HepG2 (cell line): Measurements from ENCODE around the gene STIM1. TPM values are rescaled to one million over a fixed set of nuclear protein-coding genes. Genes with fewer than 3 reads are reported as not detected.

Experiments
- FOXA3 ChIP-seq: IDR thresholded peaks from 2 replicates; pipeline ENCODE4 v1.6.1; 2016; ENCODE audit warnings: missing genetic modification reagents, missing compliant biosample characterization
- FOXP1 ChIP-seq, 2 experiments: fragments of 450-650 bp in 1 of 2; IDR thresholded peaks; 2 replicates each; pipeline ENCODE4 v1.6.1; 2017 to 2018; ENCODE audit warnings: antibody characterized with exemption in 1 of 2
- HCFC1 ChIP-seq: fragments of 150-350 bp; IDR thresholded peaks from 2 replicates; pipeline ENCODE4 v1.6.1; 2014; ENCODE audit warnings: low read depth, low read length
- HOXD1 ChIP-seq: sonication (generic); formaldehyde crosslinking; IDR thresholded peaks from 2 replicates; pipeline ENCODE4 v1.5.0; 2020; ENCODE audit warnings: missing genetic modification reagents
- SCMH1 ChIP-seq: sonication (generic); formaldehyde crosslinking; IDR thresholded peaks from 2 replicates; pipeline ENCODE4 v1.9.0; 2021; ENCODE audit warnings: missing genetic modification reagents, mild to moderate bottlenecking, borderline replicate concordance
- SNRNP70 ChIP-seq: fragments of 200-400 bp; formaldehyde crosslinking; IDR thresholded peaks from 2 replicates; pipeline ENCODE4 v1.6.1; 2017; ENCODE audit warnings: mild to moderate bottlenecking, low read depth, low read length, moderate library complexity
- YEATS4 ChIP-seq: sonication (generic); formaldehyde crosslinking; IDR thresholded peaks from 2 replicates; pipeline ENCODE4 v1.4.0; 2020; ENCODE audit warnings: missing genetic modification reagents, borderline replicate concordance
- ZNF256 ChIP-seq: sonication (generic); formaldehyde crosslinking; conservative IDR thresholded peaks from 2 replicates; pipeline ENCODE4 v1.4.0; 2020; ENCODE audit warnings: missing genetic modification reagents
- polyA plus RNA-seq, 8 experiments: library from polyadenylated mRNA; depleted of rRNA in 3 of 8; stranded (reverse) in 7 of 8; unstranded in 1 of 8; fragments of >200 nt; fragmentation: Illumina TruSeq in 4 of 8; extraction: Trizol in 4 of 8; gene quantifications; 2 replicates each; pipeline versions ENCODE4 v1.2.1 to v1.2.3, GENCODE V29; 2011 to 2016; ENCODE audit warnings: low read depth in 4 of 8, missing spikeins in 1 of 8, mixed read lengths in 1 of 8; ENCODE audit not compliant: insufficient read depth in 1 of 8
- total RNA-seq, 5 experiments: library from RNA; depleted of rRNA; stranded (reverse); fragments of >200 nt; fragmentation: Illumina TruSeq; extraction: Trizol; gene quantifications; 2 replicates each; pipeline ENCODE4 v1.2.3, GENCODE V29; 2016; ENCODE audit warnings: low read depth in 1 of 5
- TF ChIP-seq, protein P1 (sequence below): sonication (generic); formaldehyde crosslinking; IDR thresholded peaks from 2 replicates; pipeline ENCODE4 v1.4.0; 2020; ENCODE audit warnings: missing genetic modification reagents
- TF ChIP-seq, protein P2 (sequence below): sonication (generic); formaldehyde crosslinking; IDR thresholded peaks from 2 replicates; pipeline ENCODE4 v1.8.0; 2022; ENCODE audit warnings: mild to moderate bottlenecking, missing genetic modification reagents
- TF ChIP-seq, protein P3 (sequence below): sonication (generic); formaldehyde crosslinking; conservative IDR thresholded peaks from 2 replicates; pipeline ENCODE4 v1.4.0; 2020; ENCODE audit warnings: missing genetic modification reagents
- TF ChIP-seq, protein P4 (sequence below): sonication (generic); formaldehyde crosslinking; IDR thresholded peaks from 2 replicates; pipeline ENCODE4 v1.4.0; 2020; ENCODE audit warnings: mild to moderate bottlenecking, missing genetic modification reagents
- TF ChIP-seq, protein P5 (sequence below): sonication (generic); formaldehyde crosslinking; IDR thresholded peaks from 2 replicates; pipeline ENCODE4 v1.5.1; 2020; ENCODE audit warnings: missing genetic modification reagents, mild to moderate bottlenecking, borderline replicate concordance
- TF ChIP-seq, protein P6 (sequence below): sonication (generic); formaldehyde crosslinking; IDR thresholded peaks from 2 replicates; pipeline ENCODE4 v1.5.1; 2020; ENCODE audit warnings: missing genetic modification reagents, mild to moderate bottlenecking, borderline replicate concordance
- TF ChIP-seq, protein P7 (sequence below), 2 experiments: sonication (generic) in 1 of 2; formaldehyde crosslinking in 1 of 2; IDR thresholded peaks; 2 replicates each; pipeline versions ENCODE4 v1.5.1 to v1.6.1; 2011 to 2020; ENCODE audit warnings: borderline replicate concordance in 1 of 2, low read depth in 1 of 2, low read length in 1 of 2, mild to moderate bottlenecking in 1 of 2, missing genetic modification reagents in 1 of 2, moderate library complexity in 1 of 2

Gene STIM1
- total and polyA plus RNA-seq, 2 of the 13 experiments (the other 11 are each of a cell fraction or from before 2014, with no cell fraction given), result 19.2 to 28.5 TPM

DNA sequence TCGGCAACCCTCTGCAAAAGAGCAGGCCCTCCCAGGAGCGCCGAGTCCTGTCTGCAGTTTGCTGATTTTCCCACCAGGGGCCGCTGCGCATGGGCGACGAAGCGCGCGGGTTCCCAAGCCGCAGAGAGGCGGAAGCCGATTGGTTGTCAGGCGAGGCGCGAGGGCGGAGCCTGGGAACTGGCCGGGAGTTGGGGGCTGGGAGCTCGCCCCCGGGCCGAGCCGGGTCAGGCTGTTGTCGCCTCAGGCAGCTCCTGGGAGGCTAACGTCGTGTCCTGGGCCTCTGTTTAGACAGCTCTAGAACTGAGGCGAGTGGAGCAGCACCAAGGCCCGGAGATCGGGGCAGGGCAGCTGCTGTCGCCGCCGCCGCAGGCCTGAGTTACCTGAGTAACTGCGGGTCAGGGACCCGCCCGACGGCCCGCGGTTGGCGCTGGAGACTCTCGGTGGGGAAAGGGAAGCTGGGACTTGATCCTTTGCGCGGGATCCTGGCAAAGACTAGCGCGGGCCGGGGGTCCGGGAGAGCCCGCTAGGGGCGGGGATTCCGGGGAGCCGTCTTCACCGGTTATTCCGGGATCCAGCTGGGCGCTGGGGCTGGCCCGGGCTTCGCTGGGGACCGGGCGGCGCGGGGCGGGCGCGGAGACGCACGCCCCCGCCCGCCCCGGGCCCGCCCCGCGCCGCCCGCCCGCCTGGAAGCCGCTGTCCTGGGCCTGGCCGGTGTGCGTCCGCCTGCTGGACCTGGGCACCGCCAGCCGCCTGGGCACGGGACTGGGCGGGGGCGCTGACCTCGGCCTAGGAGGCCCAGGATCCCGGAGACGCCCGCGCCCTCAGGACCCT lies at the start of gene STIM1 (continued):
- TF ChIP-seq ZNF256 (CRISPR knock-in tag) (peak; percentile 88; the same call in 1 of the 2 replicates), SCMH1 (CRISPR knock-in tag) (no peak), HCFC1 (no peak), FOXP1 (IDR thresholded peaks at IDR 0.05) (no peak), FOXP1 (CRISPR knock-in tag; IDR thresholded peaks at IDR 0.05) (no peak), FOXA3 (CRISPR knock-in tag) (peak; percentile 52), YEATS4 (CRISPR knock-in tag) (peak; percentile 20; the same call in 1 of the 2 replicates), SNRNP70 (no peak), HOXD1 (0 out of 2 replicates have a peak, but pooled peaks have one; percentile 17)
- TF ChIP-seq, protein P1, sequence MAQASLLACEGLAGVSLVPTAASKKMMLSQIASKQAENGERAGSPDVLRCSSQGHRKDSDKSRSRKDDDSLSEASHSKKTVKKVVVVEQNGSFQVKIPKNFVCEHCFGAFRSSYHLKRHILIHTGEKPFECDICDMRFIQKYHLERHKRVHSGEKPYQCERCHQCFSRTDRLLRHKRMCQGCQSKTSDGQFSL (CRISPR knock-in tag), result no peak
- TF ChIP-seq, protein P2, sequence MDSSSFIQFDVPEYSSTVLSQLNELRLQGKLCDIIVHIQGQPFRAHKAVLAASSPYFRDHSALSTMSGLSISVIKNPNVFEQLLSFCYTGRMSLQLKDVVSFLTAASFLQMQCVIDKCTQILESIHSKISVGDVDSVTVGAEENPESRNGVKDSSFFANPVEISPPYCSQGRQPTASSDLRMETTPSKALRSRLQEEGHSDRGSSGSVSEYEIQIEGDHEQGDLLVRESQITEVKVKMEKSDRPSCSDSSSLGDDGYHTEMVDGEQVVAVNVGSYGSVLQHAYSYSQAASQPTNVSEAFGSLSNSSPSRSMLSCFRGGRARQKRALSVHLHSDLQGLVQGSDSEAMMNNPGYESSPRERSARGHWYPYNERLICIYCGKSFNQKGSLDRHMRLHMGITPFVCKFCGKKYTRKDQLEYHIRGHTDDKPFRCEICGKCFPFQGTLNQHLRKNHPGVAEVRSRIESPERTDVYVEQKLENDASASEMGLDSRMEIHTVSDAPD (CRISPR knock-in tag), result no peak
- TF ChIP-seq, protein P3, sequence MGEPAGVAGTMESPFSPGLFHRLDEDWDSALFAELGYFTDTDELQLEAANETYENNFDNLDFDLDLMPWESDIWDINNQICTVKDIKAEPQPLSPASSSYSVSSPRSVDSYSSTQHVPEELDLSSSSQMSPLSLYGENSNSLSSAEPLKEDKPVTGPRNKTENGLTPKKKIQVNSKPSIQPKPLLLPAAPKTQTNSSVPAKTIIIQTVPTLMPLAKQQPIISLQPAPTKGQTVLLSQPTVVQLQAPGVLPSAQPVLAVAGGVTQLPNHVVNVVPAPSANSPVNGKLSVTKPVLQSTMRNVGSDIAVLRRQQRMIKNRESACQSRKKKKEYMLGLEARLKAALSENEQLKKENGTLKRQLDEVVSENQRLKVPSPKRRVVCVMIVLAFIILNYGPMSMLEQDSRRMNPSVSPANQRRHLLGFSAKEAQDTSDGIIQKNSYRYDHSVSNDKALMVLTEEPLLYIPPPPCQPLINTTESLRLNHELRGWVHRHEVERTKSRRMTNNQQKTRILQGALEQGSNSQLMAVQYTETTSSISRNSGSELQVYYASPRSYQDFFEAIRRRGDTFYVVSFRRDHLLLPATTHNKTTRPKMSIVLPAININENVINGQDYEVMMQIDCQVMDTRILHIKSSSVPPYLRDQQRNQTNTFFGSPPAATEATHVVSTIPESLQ (CRISPR knock-in tag), result no peak
- TF ChIP-seq, protein P4, sequence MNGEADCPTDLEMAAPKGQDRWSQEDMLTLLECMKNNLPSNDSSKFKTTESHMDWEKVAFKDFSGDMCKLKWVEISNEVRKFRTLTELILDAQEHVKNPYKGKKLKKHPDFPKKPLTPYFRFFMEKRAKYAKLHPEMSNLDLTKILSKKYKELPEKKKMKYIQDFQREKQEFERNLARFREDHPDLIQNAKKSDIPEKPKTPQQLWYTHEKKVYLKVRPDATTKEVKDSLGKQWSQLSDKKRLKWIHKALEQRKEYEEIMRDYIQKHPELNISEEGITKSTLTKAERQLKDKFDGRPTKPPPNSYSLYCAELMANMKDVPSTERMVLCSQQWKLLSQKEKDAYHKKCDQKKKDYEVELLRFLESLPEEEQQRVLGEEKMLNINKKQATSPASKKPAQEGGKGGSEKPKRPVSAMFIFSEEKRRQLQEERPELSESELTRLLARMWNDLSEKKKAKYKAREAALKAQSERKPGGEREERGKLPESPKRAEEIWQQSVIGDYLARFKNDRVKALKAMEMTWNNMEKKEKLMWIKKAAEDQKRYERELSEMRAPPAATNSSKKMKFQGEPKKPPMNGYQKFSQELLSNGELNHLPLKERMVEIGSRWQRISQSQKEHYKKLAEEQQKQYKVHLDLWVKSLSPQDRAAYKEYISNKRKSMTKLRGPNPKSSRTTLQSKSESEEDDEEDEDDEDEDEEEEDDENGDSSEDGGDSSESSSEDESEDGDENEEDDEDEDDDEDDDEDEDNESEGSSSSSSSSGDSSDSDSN (CRISPR knock-in tag), result peak; percentile 53
- TF ChIP-seq, protein P5, sequence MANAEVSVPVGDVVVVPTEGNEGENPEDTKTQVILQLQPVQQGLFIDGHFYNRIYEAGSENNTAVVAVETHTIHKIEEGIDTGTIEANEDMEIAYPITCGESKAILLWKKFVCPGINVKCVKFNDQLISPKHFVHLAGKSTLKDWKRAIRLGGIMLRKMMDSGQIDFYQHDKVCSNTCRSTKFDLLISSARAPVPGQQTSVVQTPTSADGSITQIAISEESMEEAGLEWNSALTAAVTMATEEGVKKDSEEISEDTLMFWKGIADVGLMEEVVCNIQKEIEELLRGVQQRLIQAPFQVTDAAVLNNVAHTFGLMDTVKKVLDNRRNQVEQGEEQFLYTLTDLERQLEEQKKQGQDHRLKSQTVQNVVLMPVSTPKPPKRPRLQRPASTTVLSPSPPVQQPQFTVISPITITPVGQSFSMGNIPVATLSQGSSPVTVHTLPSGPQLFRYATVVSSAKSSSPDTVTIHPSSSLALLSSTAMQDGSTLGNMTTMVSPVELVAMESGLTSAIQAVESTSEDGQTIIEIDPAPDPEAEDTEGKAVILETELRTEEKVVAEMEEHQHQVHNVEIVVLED (CRISPR knock-in tag), result no peak
- TF ChIP-seq, protein P6, sequence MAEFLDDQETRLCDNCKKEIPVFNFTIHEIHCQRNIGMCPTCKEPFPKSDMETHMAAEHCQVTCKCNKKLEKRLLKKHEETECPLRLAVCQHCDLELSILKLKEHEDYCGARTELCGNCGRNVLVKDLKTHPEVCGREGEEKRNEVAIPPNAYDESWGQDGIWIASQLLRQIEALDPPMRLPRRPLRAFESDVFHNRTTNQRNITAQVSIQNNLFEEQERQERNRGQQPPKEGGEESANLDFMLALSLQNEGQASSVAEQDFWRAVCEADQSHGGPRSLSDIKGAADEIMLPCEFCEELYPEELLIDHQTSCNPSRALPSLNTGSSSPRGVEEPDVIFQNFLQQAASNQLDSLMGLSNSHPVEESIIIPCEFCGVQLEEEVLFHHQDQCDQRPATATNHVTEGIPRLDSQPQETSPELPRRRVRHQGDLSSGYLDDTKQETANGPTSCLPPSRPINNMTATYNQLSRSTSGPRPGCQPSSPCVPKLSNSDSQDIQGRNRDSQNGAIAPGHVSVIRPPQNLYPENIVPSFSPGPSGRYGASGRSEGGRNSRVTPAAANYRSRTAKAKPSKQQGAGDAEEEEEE (CRISPR knock-in tag), result no peak
- TF ChIP-seq, protein P7, sequence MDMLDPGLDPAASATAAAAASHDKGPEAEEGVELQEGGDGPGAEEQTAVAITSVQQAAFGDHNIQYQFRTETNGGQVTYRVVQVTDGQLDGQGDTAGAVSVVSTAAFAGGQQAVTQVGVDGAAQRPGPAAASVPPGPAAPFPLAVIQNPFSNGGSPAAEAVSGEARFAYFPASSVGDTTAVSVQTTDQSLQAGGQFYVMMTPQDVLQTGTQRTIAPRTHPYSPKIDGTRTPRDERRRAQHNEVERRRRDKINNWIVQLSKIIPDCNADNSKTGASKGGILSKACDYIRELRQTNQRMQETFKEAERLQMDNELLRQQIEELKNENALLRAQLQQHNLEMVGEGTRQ (IDR thresholded peaks at IDR 0.05; ENCODE audit: low read depth, low read length), result no peak
- TF ChIP-seq, protein P7 (CRISPR knock-in tag; IDR thresholded peaks at IDR 0.05; ENCODE audit: borderline replicate concordance), result no peak
